K562 (cell line): ENCODE results near the gene UBASH3B. TPM values are rescaled to one million over a fixed set of nuclear protein-coding genes. Genes with fewer than 3 reads are reported as not detected.

Source experiments
- ATAC-seq: fragments of 200-7000 bp; cut with Tn5 transposase; 3 replicates; pipeline ENCODE4 v1.9.1; 2020; ENCODE audit warnings: moderate library complexity
- BruUV-seq: library from RNA; stranded (reverse); fragments of 400-500 nt; replicated peaks from 2 replicates; lab custom pipeline; 2021; lab: Mats Ljungman, UMichigan
- CTCF ChIA-PET: fragments of 300-600 bp; formaldehyde crosslinking; extraction: SDS; loops from one replicate; lab custom pipeline; 2021; ENCODE audit warnings: low intra/inter-chr PET ratio; lab: Yijun Ruan, JAX
- POLR2A ChIA-PET: fragments of 300-600, 350-650 bp; sonication (Branson Sonifier 250); formaldehyde crosslinking; extraction: SDS; loops from one replicate; lab custom pipeline; 2021; ENCODE audit warnings: antibody characterized with exemption, inconsistent platforms; lab: Yijun Ruan, JAX
- DNase-seq, 4 experiments: peaks; one replicate each; pipeline versions ENCODE4 v3.0.0 to v3.0.0-alpha.2; 2011 to 2018; ENCODE audit warnings: low spot score in 3 of 4, mixed read lengths in 3 of 4; ENCODE audit errors: extremely low read depth in 1 of 4
- FAIRE-seq: peaks from 2 replicates; lab custom pipeline; 2011; peaks lifted over from hg19 to GRCh38; lab: Jason Lieb, UNC
- H2AFZ ChIP-seq: 2 replicates; pipeline ENCODE4 v1.6.0; 2011; ENCODE audit warnings: low read depth, low read length, control low read depth, inconsistent platforms
- H3K27ac ChIP-seq: fragments of 200-600 bp; 3 replicates; pipeline ENCODE4 v1.8.0; 2011; ENCODE audit warnings: low read depth, mild to moderate bottlenecking, control low read depth, inconsistent platforms, low read length, moderate library complexity, mixed read lengths; ENCODE audit errors: extremely low read depth
- H3K27me3 ChIP-seq, 2 experiments: fragments of 300-600 bp in 1 of 2; 2 replicates in 1 of 2; 3 replicates in 1 of 2; pipeline versions ENCODE4 v1.6.0 to v1.8.0; 2011; ENCODE audit warnings: inconsistent platforms in 2 of 2, low read length in 2 of 2, mild to moderate bottlenecking in 1 of 2, mixed read lengths in 1 of 2, moderate library complexity in 1 of 2; ENCODE audit not compliant: control insufficient read depth in 2 of 2, insufficient read depth in 2 of 2
- H3K36me3 ChIP-seq: fragments of 300-600 bp; 3 replicates; pipeline ENCODE4 v1.8.0; 2011; ENCODE audit warnings: mild to moderate bottlenecking, low read length, inconsistent platforms; ENCODE audit not compliant: control insufficient read depth, insufficient read depth
- H3K4me1 ChIP-seq, 2 experiments: fragments of 200-600 bp in 1 of 2; replicated peaks in 1 of 2; 2 replicates in 1 of 2; 3 replicates in 1 of 2; pipeline versions ENCODE4 v1.5.1 to v1.8.0; 2011; ENCODE audit warnings: inconsistent platforms in 2 of 2, low read length in 2 of 2, mild to moderate bottlenecking in 1 of 2, mixed read lengths in 1 of 2, moderate library complexity in 1 of 2; ENCODE audit not compliant: control insufficient read depth in 2 of 2, insufficient read depth in 2 of 2
- H3K4me2 ChIP-seq: 2 replicates; pipeline ENCODE4 v1.6.1; 2011; ENCODE audit warnings: low read length, control low read depth, inconsistent platforms, mixed read lengths; ENCODE audit not compliant: insufficient read depth
- H3K4me3 ChIP-seq: fragments of 200-600 bp; sonication (generic), shearing (Covaris generic); 2 replicates; pipeline ENCODE4 v1.5.1; 2016; ENCODE audit warnings: control low read depth, inconsistent platforms
- H3K79me2 ChIP-seq: fragments of 200-600 bp; 3 replicates; pipeline ENCODE4 v1.8.0; 2011; ENCODE audit warnings: low read length, inconsistent platforms; ENCODE audit not compliant: control insufficient read depth, insufficient read depth
- H3K9ac ChIP-seq, 2 experiments: 2 replicates each; pipeline versions ENCODE4 v1.6.0 to v1.6.1; 2011; ENCODE audit warnings: low read depth in 2 of 2, low read length in 2 of 2, control low read depth in 1 of 2, inconsistent platforms in 1 of 2, mild to moderate bottlenecking in 1 of 2, mixed read lengths in 1 of 2; ENCODE audit not compliant: insufficient read depth in 1 of 2
- H3K9me1 ChIP-seq: one replicate; pipeline ENCODE4 v1.6.0; 2011; ENCODE audit warnings: inconsistent platforms, mild to moderate bottlenecking, low read length, moderate library complexity; ENCODE audit not compliant: control insufficient read depth, insufficient read depth
- H3K9me3 ChIP-seq: replicated peaks from 2 replicates; pipeline ENCODE4 v1.5.1; 2011; ENCODE audit warnings: low read depth, low read length, inconsistent platforms; ENCODE audit not compliant: control insufficient read depth, insufficient read depth
- H4K20me1 ChIP-seq: replicated peaks from 2 replicates; pipeline ENCODE4 v1.6.1; 2011; ENCODE audit warnings: low read length, inconsistent platforms, mixed read lengths; ENCODE audit not compliant: control insufficient read depth, insufficient read depth
- ELK1 ChIP-seq: sonication (generic); formaldehyde crosslinking; IDR thresholded peaks from 2 replicates; pipeline ENCODE4 v1.8.1; 2022; ENCODE audit warnings: missing genetic modification reagents
- ESRRA ChIP-seq: fragments of 450-650 bp; IDR thresholded peaks from 2 replicates; pipeline ENCODE4 v1.6.1; 2014; ENCODE audit warnings: low read depth, mild to moderate bottlenecking, moderate library complexity, borderline replicate concordance
- ETV5 ChIP-seq: sonication (generic); formaldehyde crosslinking; IDR thresholded peaks from 2 replicates; pipeline ENCODE4 v1.4.0; 2020; ENCODE audit warnings: low read depth, mild to moderate bottlenecking, missing genetic modification reagents
- FOXA1 ChIP-seq: fragments of 450-650 bp; IDR thresholded peaks from 2 replicates; pipeline ENCODE4 v1.6.1; 2016; ENCODE audit warnings: mild to moderate bottlenecking, borderline replicate concordance
- FOXJ3 ChIP-seq: sonication (generic); formaldehyde crosslinking; IDR thresholded peaks from 2 replicates; pipeline ENCODE4 v1.4.0; 2020; ENCODE audit warnings: mild to moderate bottlenecking, missing genetic modification reagents
- GABPB2 ChIP-seq: fragments of 250-450 bp; sonication (Bioruptor Pico); conservative IDR thresholded peaks from 2 replicates; pipeline ENCODE4 v1.5.1; 2021; ENCODE audit warnings: mild to moderate bottlenecking
- HLTF ChIP-seq: fragments of 450-650 bp; IDR thresholded peaks from 2 replicates; pipeline ENCODE4 v1.6.1; 2016
- IFI16 ChIP-seq: fragments of 250-450 bp; sonication (Bioruptor Pico); IDR thresholded peaks from 2 replicates; pipeline ENCODE4 v2.1.2; 2022; ENCODE audit warnings: mild to moderate bottlenecking, inconsistent platforms
- JUND ChIP-seq, 2 experiments: IDR thresholded peaks; 2 replicates in 1 of 2; 3 replicates in 1 of 2; pipeline ENCODE4 v1.6.1; 2011; ENCODE audit warnings: borderline replicate concordance in 2 of 2, low read depth in 2 of 2, low read length in 2 of 2, improper control_type of control experiment in 1 of 2, missing biosample characterization in 1 of 2, missing genetic modification characterization in 1 of 2, missing genetic modification reagents in 1 of 2
- KDM2B ChIP-seq: fragments of 250-450 bp; sonication (Bioruptor Pico); IDR thresholded peaks from 2 replicates; pipeline ENCODE4 v1.8.0; 2021; ENCODE audit warnings: mild to moderate bottlenecking, moderate library complexity
- KDM5B ChIP-seq: fragments of 200-600 bp; sonication (generic); IDR thresholded peaks from 2 replicates; pipeline ENCODE4 v1.6.1; 2012; ENCODE audit warnings: low read depth, mild to moderate bottlenecking, moderate library complexity, low read length, control low read depth, inconsistent platforms; ENCODE audit not compliant: insufficient replicate concordance
- KHSRP ChIP-seq: fragments of 450-650 bp; IDR thresholded peaks from 2 replicates; pipeline ENCODE4 v1.6.1; 2017
- MIER1 ChIP-seq: fragments of 450-650 bp; IDR thresholded peaks from 2 replicates; pipeline ENCODE4 v1.6.1; 2016; ENCODE audit warnings: antibody characterized with exemption, mild to moderate bottlenecking, low read depth
- RBM22 ChIP-seq: fragments of 200-400 bp; formaldehyde crosslinking; IDR thresholded peaks from 2 replicates; pipeline ENCODE4 v1.6.1; 2018; ENCODE audit warnings: low read length, low read depth; ENCODE audit not compliant: poor library complexity, severe bottlenecking
- RNF2 ChIP-seq: sonication (generic); IDR thresholded peaks from 2 replicates; pipeline ENCODE4 v1.6.1; 2016
- SIRT6 ChIP-seq: IDR thresholded peaks from one replicate; pipeline ENCODE4 v1.6.1; 2012; ENCODE audit warnings: low read depth, mild to moderate bottlenecking, control low read depth, inconsistent platforms, low read length, moderate library complexity
- TCF7L2 ChIP-seq: fragments of 150-350 bp; IDR thresholded peaks from 2 replicates; pipeline ENCODE4 v1.6.1; 2016; ENCODE audit warnings: low read depth, mild to moderate bottlenecking, low read length, moderate library complexity
- TEAD2 ChIP-seq: fragments of 450-650 bp; IDR thresholded peaks from 2 replicates; pipeline ENCODE4 v1.6.1; 2016; ENCODE audit warnings: missing genetic modification characterization, control low read depth, missing compliant biosample characterization
- ZNF239 ChIP-seq: fragments of 250-450 bp; sonication (Bioruptor Pico); IDR thresholded peaks from 2 replicates; pipeline ENCODE4 v1.4.0; 2020; ENCODE audit warnings: mild to moderate bottlenecking
- ZNF263 ChIP-seq: sonication (generic); formaldehyde crosslinking; IDR thresholded peaks from 2 replicates; pipeline ENCODE4 v1.8.0; 2022; ENCODE audit warnings: mild to moderate bottlenecking, missing genetic modification reagents, borderline replicate concordance
- WGBS: fragments of 100-300 bp; shearing (Covaris generic); methylation state at CpG from one replicate; pipeline ENCODE4 v1.1.6; 2016; ENCODE audit warnings: low coverage, mixed read lengths; ENCODE audit not compliant: insufficient coverage; ENCODE audit errors: missing lambda C conversion rate; 5-methylcytosine and 5-hydroxymethylcytosine counted together
- in situ Hi-C: fragments of 300-500 bp; cut with MboI; formaldehyde crosslinking; loops from 4 replicates; pipeline ENCODE4 v1.15.0; 2018; ENCODE audit warnings: inconsistent platforms, mixed read lengths
- intact Hi-C: fragments of 100-400 bp; cut with micrococcal nuclease; formaldehyde crosslinking; loops from 2 replicates; pipeline ENCODE4 v1.14.2; 2022
- polyA plus RNA-seq, 8 experiments: library from polyadenylated mRNA; depleted of rRNA in 4 of 8; stranded (reverse) in 5 of 8; unstranded in 3 of 8; fragments of >200 nt; fragmentation: Nextera tagmentation in 2 of 8; fragmentation: Illumina TruSeq in 1 of 8; extraction: Ambion mirVana in 2 of 8; extraction: Trizol in 1 of 8; gene quantifications; 2 replicates each; pipeline versions ENCODE4 v1.2.1 to v1.2.3, GENCODE V29; 2011 to 2014; ENCODE audit warnings: inconsistent platforms in 1 of 8, missing spikeins in 1 of 8
- total RNA-seq, 7 experiments: library from RNA; depleted of rRNA in 6 of 7; stranded (reverse); fragments of >200 nt in 6 of 7; fragmentation: Illumina TruSeq in 2 of 7; extraction: Trizol in 2 of 7; gene quantifications; 2 replicates each; pipeline versions ENCODE4 v1.2.1 to v1.2.3, GENCODE V29; 2011 to 2021; ENCODE audit warnings: low replicate concordance in 1 of 7

The UBASH3B gene
- total and polyA plus RNA-seq, 9 of the 15 experiments (the other 6 are each of a cell fraction or from before 2014, with no cell fraction given), result 0.01 to 0.31 (median 0.08) TPM; not detected in 2

DNA sequence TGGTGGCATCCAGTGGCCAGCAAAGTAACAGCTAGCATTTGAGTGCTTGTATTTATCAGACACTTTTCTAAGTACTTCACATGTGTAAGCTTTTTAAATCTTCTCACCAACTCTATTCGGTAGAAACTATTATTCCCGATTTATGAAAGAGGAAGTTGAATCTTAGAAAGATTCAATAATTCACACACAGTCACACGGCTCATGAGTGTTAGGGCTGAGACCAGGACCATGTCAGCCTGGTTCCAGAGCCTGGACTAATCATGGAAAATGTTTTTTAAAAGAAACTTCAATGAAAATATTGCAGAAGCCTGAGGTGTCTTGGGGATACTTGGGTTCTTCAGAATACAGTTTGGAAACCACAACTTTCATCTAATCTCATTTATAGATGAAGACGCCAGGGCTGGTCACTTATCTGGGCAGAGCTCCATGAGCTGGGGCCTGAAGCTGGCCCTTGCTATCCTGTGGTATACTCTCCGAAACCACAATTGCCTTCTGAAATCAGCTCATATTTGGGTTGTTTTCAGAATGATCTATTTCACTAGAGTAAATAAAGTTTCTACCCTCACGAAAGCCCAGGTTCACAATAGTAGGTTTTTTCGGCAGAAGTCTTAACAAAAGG lies 178.4 kb downstream of the UBASH3B start:
- H3K4me3 ChIP-seq, result no peak overlapping the region
- in situ Hi-C loops (no loop called here), intact Hi-C loops (no loop called here)
- H2AFZ ChIP-seq, result no peak overlapping the region
- H3K9me3 ChIP-seq, result no peaks in the 10 kb centered on the region
- no peak for ATAC-seq
- H3K79me2 ChIP-seq, result no peaks in the 10 kb centered on the region
- FAIRE-seq, result no peak
- no peak overlapping the region for H3K27ac ChIP-seq
- H3K36me3 ChIP-seq, result no peaks in the 10 kb centered on the region
- no peaks in the 10 kb centered on the region for H3K9me1 ChIP-seq
- no peak for DNase-seq
- H3K27me3 ChIP-seq, result no peaks in the 10 kb centered on the region
- BruUV-seq, result no TSS peak
- no peak overlapping the region for H3K9ac ChIP-seq
- WGBS, result under 1% methylated on average over 7 of the region's 7 CpGs
- ChIA-PET POLR2A (no interaction called here), CTCF (no interaction called here)
- no peaks in the 10 kb centered on the region for H4K20me1 ChIP-seq
- no peaks in the 10 kb centered on the region for H3K4me1 ChIP-seq
- TF ChIP-seq KHSRP (no peak), FOXA1 (no peak), RNF2 (no peak), MIER1 (no peak), ETV5 (CRISPR knock-in tag) (no peak), TCF7L2 (no peak), SIRT6 (no peak), JUND (IDR thresholded peaks at IDR 0.05; ENCODE audit: borderline replicate concordance, low read depth, low read length) (no peak), JUND (tag; IDR thresholded peaks at IDR 0.05; ENCODE audit: borderline replicate concordance, low read depth, low read length) (no peak), ESRRA (no peak), TEAD2 (tag) (no peak), FOXJ3 (CRISPR knock-in tag) (no peak), ELK1 (CRISPR knock-in tag) (no peak), RBM22 (no peak), HLTF (no peak), ZNF239 (no peak), KDM5B (no peak), ZNF263 (no peak), GABPB2 (CRISPR knock-in tag) (no peak), KDM2B (CRISPR knock-in tag) (no peak), IFI16 (CRISPR knock-in tag) (no peak)
- H3K4me2 ChIP-seq, result no peak overlapping the region
